ENCODE measurements around the gene GSK3A. TPM values are rescaled to one million over a fixed set of nuclear protein-coding genes. Genes with fewer than 3 reads are reported as not detected.

Gene GSK3A
- total and polyA plus RNA-seq, 2 donors (not counting 1 experiment from before 2014, with no cell fraction given): 38.5 to 42.0 TPM

DNA sequence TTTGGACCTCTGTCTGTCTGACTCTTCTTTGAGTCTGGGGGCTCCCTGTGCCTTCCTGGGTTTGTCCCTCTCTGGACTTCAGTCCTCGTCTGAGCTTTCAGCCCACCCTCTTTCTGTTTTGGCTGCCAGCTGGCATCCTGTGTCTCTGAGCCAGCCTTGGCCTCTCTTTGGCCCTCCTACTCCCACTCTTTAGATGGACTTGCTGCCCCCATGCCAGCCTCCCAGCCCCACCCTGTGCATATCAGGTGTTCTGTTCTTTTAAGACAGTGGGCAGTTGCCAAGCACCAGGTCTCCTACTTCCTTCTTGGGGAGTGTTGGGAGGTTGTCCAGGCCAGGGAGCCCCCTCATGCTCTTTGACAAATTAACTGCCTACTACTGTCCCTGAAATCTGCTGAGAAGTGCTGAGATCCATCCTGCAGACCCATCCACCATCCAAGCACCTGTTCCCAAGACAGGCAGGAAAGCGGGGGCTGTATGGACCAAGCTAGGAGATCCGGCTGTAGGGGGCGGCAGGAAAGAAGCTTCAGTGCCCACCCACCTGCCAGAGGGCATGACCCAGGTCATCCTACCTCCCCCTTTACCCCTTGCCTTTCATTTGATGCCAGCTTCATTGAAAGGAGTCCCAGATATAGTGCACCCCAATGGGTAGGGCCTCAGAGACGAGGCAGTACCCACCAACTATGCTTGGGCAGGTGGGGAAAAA, 36.2 kb upstream of the GSK3A start:
- TF ChIP-seq, protein P1, sequence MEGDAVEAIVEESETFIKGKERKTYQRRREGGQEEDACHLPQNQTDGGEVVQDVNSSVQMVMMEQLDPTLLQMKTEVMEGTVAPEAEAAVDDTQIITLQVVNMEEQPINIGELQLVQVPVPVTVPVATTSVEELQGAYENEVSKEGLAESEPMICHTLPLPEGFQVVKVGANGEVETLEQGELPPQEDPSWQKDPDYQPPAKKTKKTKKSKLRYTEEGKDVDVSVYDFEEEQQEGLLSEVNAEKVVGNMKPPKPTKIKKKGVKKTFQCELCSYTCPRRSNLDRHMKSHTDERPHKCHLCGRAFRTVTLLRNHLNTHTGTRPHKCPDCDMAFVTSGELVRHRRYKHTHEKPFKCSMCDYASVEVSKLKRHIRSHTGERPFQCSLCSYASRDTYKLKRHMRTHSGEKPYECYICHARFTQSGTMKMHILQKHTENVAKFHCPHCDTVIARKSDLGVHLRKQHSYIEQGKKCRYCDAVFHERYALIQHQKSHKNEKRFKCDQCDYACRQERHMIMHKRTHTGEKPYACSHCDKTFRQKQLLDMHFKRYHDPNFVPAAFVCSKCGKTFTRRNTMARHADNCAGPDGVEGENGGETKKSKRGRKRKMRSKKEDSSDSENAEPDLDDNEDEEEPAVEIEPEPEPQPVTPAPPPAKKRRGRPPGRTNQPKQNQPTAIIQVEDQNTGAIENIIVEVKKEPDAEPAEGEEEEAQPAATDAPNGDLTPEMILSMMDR (IDR thresholded peaks at IDR 0.05): no peak
- TF ChIP-seq EZH2 (IDR thresholded peaks at IDR 0.05; ENCODE audit: borderline replicate concordance, insufficient read depth, low read depth, low read length, poor library complexity, severe bottlenecking): no peak
- intact Hi-C loops (cut with micrococcal nuclease): loop anchor here (1.0 kb wide), 1 partner anchor 170 kb away; no protein-coding TSS in a partner anchor
- H3K9me3 ChIP-seq (ENCODE audit: control extremely low read depth in 1 of 3, control insufficient read depth in 2 of 3, insufficient read depth in 1 of 3, low read length in 2 of 3): no peaks in the 10 kb centered on the region
- ATAC-seq (ENCODE audit: low read depth) (no peak), DNase-seq (peak; percentile 26)
- Mint-ChIP-seq H3K9me3 (ENCODE audit: insufficient read depth) (no peaks in the 10 kb centered on the region), H3K4me1 (peaks cover 36% of the 10 kb centered on the region), H3K27ac (peak overlapping the region; percentile 62), H3K4me3 (peak overlapping the region; percentile 90), H3K27me3 (no peaks in the 10 kb centered on the region)
- H3K27me3 ChIP-seq (replicated peaks in 1 of 4; ENCODE audit: control extremely low read depth in 1 of 4, control insufficient read depth in 3 of 4, insufficient read depth in 4 of 4, low read length in 3 of 4): no peaks in the 10 kb centered on the region
- no peak overlapping the region for H3K9ac ChIP-seq (ENCODE audit: low read length)
- WGBS (ENCODE audit: insufficient coverage): 78% methylated on average over 4 of the region's 5 CpGs
- POLR2A ChIA-PET: interaction anchor here (0.6 to 5.5 kb wide), 4 partner anchors 9 to 36 kb away, joined by 4 to 23 read pairs (median 12); partner anchors contain the start of genes CIC and GSK3A
- peaks cover 58% of the 10 kb centered on the region for H3K79me2 ChIP-seq (ENCODE audit: control insufficient read depth, insufficient read depth, low read length)
- CTCF ChIA-PET: interaction anchor here (0.7 to 4.8 kb wide), 26 partner anchors 8 to 180 kb away, joined by 3 to 89 read pairs (median 4); partner anchors contain the start of genes CIC and GSK3A
- peak overlapping the region; percentile 96 for H3K4me2 ChIP-seq (replicated peaks; ENCODE audit: low read depth, low read length, poor library complexity, severe bottlenecking)
- H3K4me1 ChIP-seq (ENCODE audit: control insufficient read depth in 2 of 2, insufficient read depth in 2 of 2, low read length in 2 of 2): peaks cover 35 to 47% of the 10 kb centered on the region in 2 donors
- peak overlapping the region in 1 of 2 donors; percentile 71 for H3K27ac ChIP-seq (ENCODE audit: low read length in 2 of 2)
- H4K20me1 ChIP-seq (ENCODE audit: control insufficient read depth, insufficient read depth, low read length, poor library complexity, severe bottlenecking): peaks cover 7% of the 10 kb centered on the region
- no peak overlapping the region for H3K4me3 ChIP-seq (ENCODE audit: control extremely low read depth in 1 of 5, extremely low read depth in 1 of 5, insufficient read depth in 1 of 5, low read depth in 2 of 5, low read length in 4 of 5)
- H3K36me3 ChIP-seq (replicated peaks in 1 of 2; ENCODE audit: control extremely low read depth in 1 of 2, control insufficient read depth in 1 of 2, extremely low read depth in 1 of 2, insufficient read depth in 2 of 2, low read length in 1 of 2): peaks cover 0 to 14% of the 10 kb centered on the region in 2 experiments
- no peak overlapping the region for H2AFZ ChIP-seq (ENCODE audit: insufficient read depth, low read depth, low read length, poor library complexity, severe bottlenecking)
